Gastrocnemius medialis (tissue), 4 donors: ENCODE data around the gene GALNT9. TPM values are rescaled to one million over a fixed set of nuclear protein-coding genes. Genes with fewer than 3 reads are reported as not detected.

Experiments used
- ATAC-seq, 2 donors: fragments of 150-250 bp; one replicate each; pipeline ENCODE4 v1.9.1; 2016
- DNase-seq, 2 donors: peaks; one replicate each; pipeline ENCODE4 v3.0.0-alpha.2; 2019
- H3K27ac ChIP-seq, 4 donors: fragments of 200-600 bp; sonication (generic); 1 replicate in 1 of 4; 2 replicates in 3 of 4; pipeline ENCODE4 v1.5.1; 2016 to 2018; ENCODE audit warnings: mild to moderate bottlenecking in 2 of 4, moderate library complexity in 1 of 4
- H3K27me3 ChIP-seq, 3 donors: fragments of 200-600 bp; sonication (generic) in 2 of 3; 1 replicate in 1 of 3; 2 replicates in 2 of 3; pipeline versions ENCODE4 v1.5.1 to v1.6.0; 2016 to 2019; ENCODE audit warnings: mild to moderate bottlenecking in 1 of 3, moderate library complexity in 1 of 3
- H3K36me3 ChIP-seq, 2 donors: fragments of 200-600 bp; sonication (generic) in 1 of 2; one replicate each; pipeline ENCODE4 v1.5.1; 2017 to 2018
- H3K4me1 ChIP-seq, 2 donors: fragments of 200-600 bp; sonication (generic) in 1 of 2; one replicate each; pipeline ENCODE4 v1.5.1; 2016 to 2017; ENCODE audit warnings: mild to moderate bottlenecking in 2 of 2
- H3K4me3 ChIP-seq, 4 donors: fragments of 200-600 bp; sonication (generic) in 3 of 4; 1 replicate in 1 of 4; 2 replicates in 3 of 4; pipeline ENCODE4 v1.5.1; 2016 to 2019; ENCODE audit warnings: mild to moderate bottlenecking in 2 of 4
- H3K9me3 ChIP-seq, 3 donors: fragments of 200-600 bp; sonication (generic) in 2 of 3; 1 replicate in 1 of 3; 2 replicates in 2 of 3; pipeline ENCODE4 v1.5.1; 2016 to 2019
- POLR2A ChIP-seq, 2 donors: fragments of 450-650 bp; IDR thresholded peaks; one replicate each; pipeline ENCODE4 v1.6.1; 2017; ENCODE audit warnings: antibody characterized with exemption in 2 of 2, mild to moderate bottlenecking in 2 of 2, moderate library complexity in 2 of 2
- in situ Hi-C, 4 donors: fragments of 200-750 bp; cut with MboI; loops; one replicate each; pipeline versions ENCODE4 v1.15.0 to v1.8.0; 2017; ENCODE audit warnings: low sequenced_read_pairs in 4 of 4
- intact Hi-C: fragments of 100-400 bp; cut with DNase I; formaldehyde crosslinking; loops from one replicate; pipeline ENCODE4 v1.15.1; 2023; ENCODE audit warnings: low total_unique reads
- total RNA-seq, 4 donors: library from RNA; depleted of rRNA; stranded (reverse); fragments of >200 nt; gene quantifications; one replicate each; pipeline versions ENCODE4 v1.1.0 to v1.2.3, GENCODE V29; 2016
- TF ChIP-seq, protein P1 (sequence below), 5 experiments: fragments of 450-650 bp in 3 of 5; fragments of 200-600 bp in 2 of 5; sonication (generic) in 2 of 5; IDR thresholded peaks in 4 of 5; conservative IDR thresholded peaks in 1 of 5; 1 replicate in 4 of 5; 2 replicates in 1 of 5; pipeline ENCODE4 v1.5.1; 2016 to 2019; ENCODE audit warnings: antibody characterized with exemption in 5 of 5, mild to moderate bottlenecking in 3 of 5, moderate library complexity in 3 of 5

GALNT9 gene
- total RNA-seq, 4 donors from 2014 or later, result not detected

DNA sequence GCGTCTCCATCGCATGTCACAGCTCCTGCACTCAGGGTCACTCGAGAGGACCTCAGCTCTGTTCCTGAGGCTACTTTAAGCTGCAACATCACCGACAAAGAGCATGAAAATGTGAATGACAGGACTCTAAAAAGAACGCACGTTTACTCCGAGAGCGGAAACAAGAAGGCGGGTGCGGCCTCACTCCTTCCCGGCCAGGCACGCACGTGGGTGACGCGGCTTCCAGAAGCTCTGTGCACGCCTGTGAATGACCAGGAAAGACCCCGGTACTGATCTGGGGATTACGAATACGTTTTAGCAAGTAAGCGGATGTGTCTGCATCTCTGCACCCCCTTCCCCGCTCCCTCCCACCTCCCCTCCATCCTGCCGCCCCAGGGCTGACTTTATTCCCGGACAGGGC lies 15.2 kb upstream of the GALNT9 start:
- ATAC-seq (no peak), DNase-seq (no peak)
- Histone ChIP-seq H3K9me3 (no peaks in the 10 kb centered on the region), H3K4me1 (no peaks in the 10 kb centered on the region), H3K27me3 (peaks cover 16 to 22% (median 19%) of the 10 kb centered on the region in 3 donors), H3K36me3 (no peaks in the 10 kb centered on the region), H3K4me3 (no peak overlapping the region), H3K27ac (no peak overlapping the region)
- in situ Hi-C loops, result no loop called here
- intact Hi-C loops, result no loop called here
- TF ChIP-seq, protein P1, sequence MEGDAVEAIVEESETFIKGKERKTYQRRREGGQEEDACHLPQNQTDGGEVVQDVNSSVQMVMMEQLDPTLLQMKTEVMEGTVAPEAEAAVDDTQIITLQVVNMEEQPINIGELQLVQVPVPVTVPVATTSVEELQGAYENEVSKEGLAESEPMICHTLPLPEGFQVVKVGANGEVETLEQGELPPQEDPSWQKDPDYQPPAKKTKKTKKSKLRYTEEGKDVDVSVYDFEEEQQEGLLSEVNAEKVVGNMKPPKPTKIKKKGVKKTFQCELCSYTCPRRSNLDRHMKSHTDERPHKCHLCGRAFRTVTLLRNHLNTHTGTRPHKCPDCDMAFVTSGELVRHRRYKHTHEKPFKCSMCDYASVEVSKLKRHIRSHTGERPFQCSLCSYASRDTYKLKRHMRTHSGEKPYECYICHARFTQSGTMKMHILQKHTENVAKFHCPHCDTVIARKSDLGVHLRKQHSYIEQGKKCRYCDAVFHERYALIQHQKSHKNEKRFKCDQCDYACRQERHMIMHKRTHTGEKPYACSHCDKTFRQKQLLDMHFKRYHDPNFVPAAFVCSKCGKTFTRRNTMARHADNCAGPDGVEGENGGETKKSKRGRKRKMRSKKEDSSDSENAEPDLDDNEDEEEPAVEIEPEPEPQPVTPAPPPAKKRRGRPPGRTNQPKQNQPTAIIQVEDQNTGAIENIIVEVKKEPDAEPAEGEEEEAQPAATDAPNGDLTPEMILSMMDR (IDR thresholded peaks at IDR 0.05 in 4 of 5, conservative IDR thresholded peaks at IDR 0.05 in 1 of 5), result no peak
- TF ChIP-seq POLR2A (IDR thresholded peaks at IDR 0.05), result no peak

DNA sequence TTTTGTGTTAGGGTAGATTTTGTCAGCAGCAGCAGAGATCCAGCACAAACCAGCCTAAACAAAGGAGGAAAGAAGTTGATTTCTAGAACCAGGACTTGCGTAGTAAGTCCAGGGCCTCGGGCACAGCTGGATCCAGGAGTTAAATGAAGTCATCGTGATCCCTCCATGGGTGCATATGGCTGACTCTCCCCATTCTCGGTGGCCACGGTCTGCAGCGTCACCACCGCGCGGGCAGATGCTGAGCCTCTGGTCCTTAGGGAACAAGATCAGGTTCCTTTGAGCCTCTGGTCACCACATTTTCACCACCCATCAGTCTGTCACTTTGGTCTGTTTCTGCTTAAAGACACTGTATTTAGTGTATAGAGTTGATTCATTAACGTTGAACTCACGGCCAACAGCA lies 14.8 kb upstream of the GALNT9 start:
- peaks cover 16 to 22% (median 19%) of the 10 kb centered on the region in 3 donors for H3K27me3 ChIP-seq
- ATAC-seq, result no peak
- TF ChIP-seq, protein P1 (IDR thresholded peaks at IDR 0.05 in 4 of 5, conservative IDR thresholded peaks at IDR 0.05 in 1 of 5), result no peak
- TF ChIP-seq POLR2A (IDR thresholded peaks at IDR 0.05), result no peak
- no peaks in the 10 kb centered on the region for H3K4me1 ChIP-seq
- in situ Hi-C loops, result no loop called here
- intact Hi-C loops, result no loop called here
- no peak overlapping the region for H3K4me3 ChIP-seq
- H3K36me3 ChIP-seq, result no peaks in the 10 kb centered on the region
- no peaks in the 10 kb centered on the region for H3K9me3 ChIP-seq
- no peak overlapping the region for H3K27ac ChIP-seq
- DNase-seq, result no peak

DNA sequence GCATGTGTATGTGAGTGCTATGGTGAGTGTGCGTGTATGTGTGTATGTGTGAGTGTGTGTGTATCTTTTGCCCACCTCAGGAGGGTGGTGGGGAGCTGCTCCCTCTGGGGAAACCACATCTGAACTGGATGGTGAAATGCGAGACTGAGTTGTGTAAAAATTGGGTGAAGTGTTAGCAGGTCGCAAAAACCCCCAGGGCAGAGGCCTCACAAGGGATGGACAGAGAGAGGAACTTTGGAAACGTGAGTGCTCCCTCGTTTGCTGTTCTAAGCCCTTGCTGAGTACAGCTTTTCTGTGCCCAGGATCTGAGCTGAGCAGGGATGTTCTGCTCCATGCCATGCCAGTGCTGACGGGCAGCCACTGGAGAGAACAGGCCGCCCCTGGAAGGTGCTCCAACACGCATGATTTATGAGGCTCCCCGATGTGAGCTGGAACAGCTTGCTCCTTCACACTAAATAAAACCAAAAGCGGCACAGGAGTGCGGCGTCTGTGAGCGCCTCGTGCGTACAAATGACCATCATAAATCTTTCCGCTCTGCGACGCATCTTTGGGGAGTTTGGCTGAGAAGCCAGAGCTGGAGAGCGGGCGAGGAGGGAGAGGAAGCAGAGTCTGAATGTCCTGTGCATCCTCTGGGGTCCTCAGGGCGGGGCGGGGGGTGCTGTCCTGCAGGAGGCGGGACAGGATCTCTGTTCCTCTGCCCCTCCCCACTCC lies 14.1 kb upstream of the GALNT9 start:
- TF ChIP-seq, protein P1 (IDR thresholded peaks at IDR 0.05 in 4 of 5, conservative IDR thresholded peaks at IDR 0.05 in 1 of 5), result no peak
- TF ChIP-seq POLR2A (IDR thresholded peaks at IDR 0.05), result no peak
- H3K27ac ChIP-seq, result no peak overlapping the region
- no peaks in the 10 kb centered on the region for H3K36me3 ChIP-seq
- intact Hi-C loops (no loop called here), in situ Hi-C loops (no loop called here)
- H3K4me1 ChIP-seq, result no peaks in the 10 kb centered on the region
- DNase-seq, result no peak
- H3K4me3 ChIP-seq, result no peak overlapping the region
- H3K9me3 ChIP-seq, result no peaks in the 10 kb centered on the region
- no peak for ATAC-seq
- peaks cover 16 to 22% (median 19%) of the 10 kb centered on the region in 3 donors for H3K27me3 ChIP-seq

DNA sequence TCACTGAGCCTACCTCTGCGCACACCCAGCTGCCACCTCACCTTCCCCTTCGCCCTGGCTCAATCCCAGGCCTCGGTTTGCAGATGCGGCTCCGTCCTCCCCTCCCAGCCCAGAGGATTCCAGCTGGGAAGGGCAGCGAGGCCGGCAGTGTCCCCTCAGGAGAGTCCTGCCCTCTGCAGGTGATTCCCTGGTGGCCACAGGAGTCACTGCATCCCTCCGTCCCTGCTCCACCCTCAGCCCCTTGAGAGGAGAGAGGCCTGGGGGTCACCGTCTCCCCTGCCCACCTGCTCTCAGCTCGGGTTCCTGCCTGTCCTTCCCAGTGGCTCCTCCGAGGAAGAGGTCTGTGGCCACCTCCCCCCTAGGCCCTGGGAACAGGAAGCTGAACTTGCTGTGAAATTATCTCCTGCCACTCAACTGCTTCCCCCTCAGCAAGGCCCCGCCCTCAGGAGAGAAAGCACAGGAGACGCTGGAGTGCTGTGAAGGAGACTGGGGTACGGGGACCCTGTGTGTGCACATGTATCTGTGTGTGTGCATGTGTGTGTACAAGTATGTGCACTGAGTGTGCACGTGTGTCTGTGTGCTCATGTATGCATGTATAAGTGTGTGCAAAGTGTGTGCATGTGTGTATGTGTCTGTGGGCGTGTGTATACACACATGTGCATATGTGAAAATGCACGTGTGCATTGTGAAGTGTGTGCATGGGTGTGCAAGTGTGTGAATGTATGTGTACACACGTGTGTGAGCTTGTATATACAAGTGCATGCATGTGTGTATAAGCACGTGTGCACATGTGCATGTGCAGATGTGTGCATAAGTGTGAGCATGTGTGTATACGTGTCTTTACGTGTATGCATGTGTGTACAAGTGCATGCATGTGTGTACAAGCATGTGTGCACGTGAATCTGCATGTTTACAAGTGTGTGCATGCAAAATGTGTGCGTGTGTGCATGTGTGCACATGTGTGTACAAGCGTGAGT lies 13.2 kb upstream of the GALNT9 start:
- Histone ChIP-seq H3K27ac (no peak overlapping the region), H3K4me3 (no peak overlapping the region), H3K9me3 (no peaks in the 10 kb centered on the region), H3K4me1 (no peaks in the 10 kb centered on the region), H3K27me3 (peaks cover 16 to 25% (median 19%) of the 10 kb centered on the region in 3 donors), H3K36me3 (no peaks in the 10 kb centered on the region)
- no peak for DNase-seq
- TF ChIP-seq POLR2A (IDR thresholded peaks at IDR 0.05), result no peak
- TF ChIP-seq, protein P1 (IDR thresholded peaks at IDR 0.05 in 4 of 5, conservative IDR thresholded peaks at IDR 0.05 in 1 of 5), result no peak
- intact Hi-C loops, result no loop called here
- ATAC-seq, result no peak
- in situ Hi-C loops, result no loop called here
